ENCODE data around the gene TET1. TPM values are rescaled to one million over a fixed set of nuclear protein-coding genes. Genes with fewer than 3 reads are reported as not detected.
"Not testable (repeated sequence)": the region's sequence is repeated elsewhere in the genome, so short reads cannot be mapped to it uniquely, and the experiment has no call there.

The TET1 gene
- total RNA-seq, 1 donor from 2014 or later, result 20.4 TPM

DNA sequence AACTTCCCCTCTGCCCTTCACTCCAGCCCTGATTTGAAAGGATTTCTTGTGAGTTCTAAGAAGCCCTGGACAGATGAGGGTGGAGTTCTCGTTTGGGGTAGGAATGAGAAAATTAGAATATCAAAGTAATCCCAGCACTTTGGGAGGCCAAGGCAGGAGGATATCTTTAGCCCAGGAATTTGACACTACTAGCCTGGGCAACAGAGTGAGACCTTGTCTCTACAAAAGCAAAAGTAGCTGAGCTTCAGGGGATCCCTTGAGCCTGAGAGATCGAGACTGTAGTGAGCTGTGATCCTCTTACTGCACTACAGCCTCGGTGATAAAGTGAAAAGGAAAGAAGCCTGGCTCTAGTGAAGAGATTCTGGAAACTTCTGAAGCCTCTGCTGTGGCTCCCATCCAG is 76.2 kb downstream of the TET1 start:
- H3K27ac Mint-ChIP-seq (ENCODE audit: unreplicated experiment), result no peak overlapping the region
- H3K4me3 Mint-ChIP-seq (ENCODE audit: unreplicated experiment), result no peak overlapping the region
- H3K36me3 Mint-ChIP-seq (ENCODE audit: unreplicated experiment), result peaks cover 12% of the 10 kb centered on the region
- TF ChIP-seq, protein P1, sequence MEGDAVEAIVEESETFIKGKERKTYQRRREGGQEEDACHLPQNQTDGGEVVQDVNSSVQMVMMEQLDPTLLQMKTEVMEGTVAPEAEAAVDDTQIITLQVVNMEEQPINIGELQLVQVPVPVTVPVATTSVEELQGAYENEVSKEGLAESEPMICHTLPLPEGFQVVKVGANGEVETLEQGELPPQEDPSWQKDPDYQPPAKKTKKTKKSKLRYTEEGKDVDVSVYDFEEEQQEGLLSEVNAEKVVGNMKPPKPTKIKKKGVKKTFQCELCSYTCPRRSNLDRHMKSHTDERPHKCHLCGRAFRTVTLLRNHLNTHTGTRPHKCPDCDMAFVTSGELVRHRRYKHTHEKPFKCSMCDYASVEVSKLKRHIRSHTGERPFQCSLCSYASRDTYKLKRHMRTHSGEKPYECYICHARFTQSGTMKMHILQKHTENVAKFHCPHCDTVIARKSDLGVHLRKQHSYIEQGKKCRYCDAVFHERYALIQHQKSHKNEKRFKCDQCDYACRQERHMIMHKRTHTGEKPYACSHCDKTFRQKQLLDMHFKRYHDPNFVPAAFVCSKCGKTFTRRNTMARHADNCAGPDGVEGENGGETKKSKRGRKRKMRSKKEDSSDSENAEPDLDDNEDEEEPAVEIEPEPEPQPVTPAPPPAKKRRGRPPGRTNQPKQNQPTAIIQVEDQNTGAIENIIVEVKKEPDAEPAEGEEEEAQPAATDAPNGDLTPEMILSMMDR (IDR thresholded peaks at IDR 0.05), result no peak
- no peaks in the 10 kb centered on the region for H3K27me3 Mint-ChIP-seq (ENCODE audit: unreplicated experiment)
- H3K9me3 Mint-ChIP-seq (ENCODE audit: unreplicated experiment), result no peaks in the 10 kb centered on the region
- no peak for DNase-seq (ENCODE audit: extremely low spot score, unreplicated experiment)
- peaks cover 34% of the 10 kb centered on the region for H3K4me1 Mint-ChIP-seq (ENCODE audit: unreplicated experiment)

DNA sequence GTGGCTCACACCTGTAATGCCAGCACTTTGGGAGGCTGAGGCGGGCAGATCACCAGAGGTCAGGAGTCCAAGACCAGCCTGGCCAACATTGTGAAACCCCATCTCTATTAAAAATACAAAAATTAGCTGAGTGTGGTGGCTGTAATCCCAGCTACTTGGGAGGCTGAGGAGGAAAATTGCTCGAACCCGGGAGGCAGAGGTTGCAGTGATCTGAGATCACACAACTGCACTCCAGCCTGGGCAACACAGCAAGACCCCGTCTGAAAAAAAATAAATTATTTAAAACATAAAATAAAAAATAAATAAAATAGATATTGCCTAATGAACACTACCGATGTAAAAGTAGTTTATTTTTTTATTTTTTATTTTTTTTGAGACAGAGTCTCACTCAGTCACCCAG is 83.4 kb downstream of the TET1 start:
- not testable (repeated sequence) for H3K9me3 Mint-ChIP-seq (ENCODE audit: unreplicated experiment); H3K27me3 Mint-ChIP-seq (ENCODE audit: unreplicated experiment); H3K27ac Mint-ChIP-seq (ENCODE audit: unreplicated experiment); H3K4me3 Mint-ChIP-seq (ENCODE audit: unreplicated experiment); DNase-seq (ENCODE audit: extremely low spot score, unreplicated experiment)
- Mint-ChIP-seq H3K36me3 (ENCODE audit: unreplicated experiment) (peaks cover 28% of the 10 kb centered on the region), H3K4me1 (ENCODE audit: unreplicated experiment) (peaks cover 26% of the 10 kb centered on the region)

DNA sequence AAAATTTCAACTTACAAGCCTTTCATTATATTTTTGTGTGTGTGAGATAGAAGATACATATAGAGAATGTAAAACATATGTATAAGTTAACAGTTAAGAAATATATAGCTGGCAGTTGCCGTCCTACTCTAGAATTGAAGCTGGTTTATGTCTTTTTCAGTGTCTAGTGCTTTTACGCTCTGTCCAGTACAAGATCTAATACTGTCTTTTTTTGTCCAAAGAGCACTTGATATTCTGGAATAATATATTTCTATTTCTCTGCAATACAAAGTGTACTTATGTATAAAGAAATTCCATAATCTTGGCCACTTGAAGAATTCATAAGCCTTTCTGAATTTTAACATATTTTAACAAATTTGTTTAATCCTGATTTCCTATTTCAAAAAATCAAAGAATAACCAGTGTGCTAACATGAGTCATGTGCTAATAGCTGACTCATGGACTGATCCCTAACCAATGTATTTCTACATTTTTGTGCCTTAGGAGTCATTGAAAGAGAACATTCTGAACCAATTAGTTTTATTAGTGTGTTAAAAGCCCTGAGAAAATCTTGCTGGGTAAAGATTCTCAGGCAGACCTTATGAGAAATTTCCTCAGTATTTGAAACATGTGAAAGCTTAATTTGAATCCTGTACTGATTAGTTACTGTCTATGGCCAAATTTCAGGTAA is 87.7 kb downstream of the TET1 start:
- H3K9me3 Mint-ChIP-seq (ENCODE audit: unreplicated experiment), result no peaks in the 10 kb centered on the region
- H3K4me3 Mint-ChIP-seq (ENCODE audit: unreplicated experiment), result no peak overlapping the region

DNA sequence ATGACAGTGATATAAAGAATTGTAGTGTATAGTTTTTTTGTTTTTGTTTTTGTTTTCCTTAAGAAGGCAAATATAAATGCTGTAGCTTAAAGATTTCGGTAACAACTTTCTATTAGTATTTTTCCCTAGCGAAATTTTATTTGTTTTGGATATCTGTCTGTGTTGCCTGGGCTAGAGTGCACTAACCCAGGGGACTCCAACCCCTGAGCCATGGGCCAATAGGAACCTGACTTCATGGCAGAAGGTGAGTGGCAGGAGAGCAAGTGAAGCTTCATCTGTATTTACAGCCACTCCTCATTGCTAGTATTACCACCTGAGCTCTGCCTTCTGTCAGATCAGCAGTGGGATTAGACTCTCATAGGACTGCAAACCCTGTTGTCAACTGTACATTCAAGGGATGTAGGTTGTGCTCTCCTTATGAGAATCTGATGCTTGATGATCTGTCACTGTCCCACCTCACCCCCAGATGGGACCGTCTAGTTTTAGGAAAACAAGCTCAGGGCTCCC is 95.5 kb downstream of the TET1 start:
- Mint-ChIP-seq H3K27ac (ENCODE audit: unreplicated experiment) (no peak overlapping the region), H3K4me1 (ENCODE audit: unreplicated experiment) (peaks cover 9% of the 10 kb centered on the region), H3K4me3 (ENCODE audit: unreplicated experiment) (no peak overlapping the region), H3K36me3 (ENCODE audit: unreplicated experiment) (peaks cover 31% of the 10 kb centered on the region), H3K27me3 (ENCODE audit: unreplicated experiment) (no peaks in the 10 kb centered on the region), H3K9me3 (ENCODE audit: unreplicated experiment) (no peaks in the 10 kb centered on the region)
- TF ChIP-seq, protein P1 (IDR thresholded peaks at IDR 0.05), result no peak
- no peak for DNase-seq (ENCODE audit: extremely low spot score, unreplicated experiment)

More for the DNA sequence above, 87.7 kb downstream of the TET1 start:
- Mint-ChIP-seq H3K27ac (ENCODE audit: unreplicated experiment) (peak overlapping the region; percentile 73), H3K4me1 (ENCODE audit: unreplicated experiment) (peaks cover 33% of the 10 kb centered on the region), H3K36me3 (ENCODE audit: unreplicated experiment) (peaks cover 43% of the 10 kb centered on the region), H3K27me3 (ENCODE audit: unreplicated experiment) (no peaks in the 10 kb centered on the region)
- DNase-seq (ENCODE audit: extremely low spot score, unreplicated experiment), result no peak
- TF ChIP-seq, protein P1 (IDR thresholded peaks at IDR 0.05), result no peak

DNA sequence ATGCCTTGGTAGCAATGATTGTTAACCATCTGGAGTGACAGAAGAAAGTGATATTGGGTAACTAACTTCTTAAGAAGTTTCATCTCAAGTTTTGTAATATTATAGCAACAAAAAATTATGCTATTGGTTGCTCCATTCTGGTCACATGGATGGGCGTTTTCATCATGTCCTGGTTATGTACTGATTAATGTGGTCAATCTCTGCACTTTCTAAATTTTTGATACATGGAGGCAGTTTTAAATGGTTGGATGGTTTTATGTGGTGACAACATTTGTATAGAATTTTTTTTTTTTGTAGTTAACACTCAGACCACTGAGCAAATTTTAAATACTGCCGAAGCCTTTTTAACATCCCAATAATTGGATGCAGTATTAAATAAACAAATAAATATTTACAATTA is 105.7 kb downstream of the TET1 start:
- no peaks in the 10 kb centered on the region for H3K27me3 Mint-ChIP-seq (ENCODE audit: unreplicated experiment)
- H3K27ac Mint-ChIP-seq (ENCODE audit: unreplicated experiment), result peak overlapping the region; percentile 9
- peaks cover 24% of the 10 kb centered on the region for H3K4me1 Mint-ChIP-seq (ENCODE audit: unreplicated experiment)
- H3K36me3 Mint-ChIP-seq (ENCODE audit: unreplicated experiment), result peaks cover 26% of the 10 kb centered on the region
- H3K9me3 Mint-ChIP-seq (ENCODE audit: unreplicated experiment), result no peaks in the 10 kb centered on the region
- TF ChIP-seq, protein P1 (IDR thresholded peaks at IDR 0.05), result no peak
- no peak overlapping the region for H3K4me3 Mint-ChIP-seq (ENCODE audit: unreplicated experiment)
- no peak for DNase-seq (ENCODE audit: extremely low spot score, unreplicated experiment)

All from osteocyte (in vitro differentiated cells).